K562 (cell line): ENCODE data around the gene IRF2BP1. TPM values are rescaled to one million over a fixed set of nuclear protein-coding genes. Genes with fewer than 3 reads are reported as not detected.

Source experiments
- ATAC-seq: fragments of 200-7000 bp; cut with Tn5 transposase; 3 replicates; pipeline ENCODE4 v1.9.1; 2020; ENCODE audit warnings: moderate library complexity
- BruUV-seq: library from RNA; stranded (reverse); fragments of 400-500 nt; replicated peaks from 2 replicates; lab custom pipeline; 2021; lab: Mats Ljungman, UMichigan
- CTCF ChIA-PET: fragments of 300-600 bp; formaldehyde crosslinking; extraction: SDS; loops from one replicate; lab custom pipeline; 2021; ENCODE audit warnings: low intra/inter-chr PET ratio; lab: Yijun Ruan, JAX
- POLR2A ChIA-PET: fragments of 300-600, 350-650 bp; sonication (Branson Sonifier 250); formaldehyde crosslinking; extraction: SDS; loops from one replicate; lab custom pipeline; 2021; ENCODE audit warnings: antibody characterized with exemption, inconsistent platforms; lab: Yijun Ruan, JAX
- DNase-seq, 4 experiments: peaks; one replicate each; pipeline versions ENCODE4 v3.0.0 to v3.0.0-alpha.2; 2011 to 2018; ENCODE audit warnings: low spot score in 3 of 4, mixed read lengths in 3 of 4; ENCODE audit errors: extremely low read depth in 1 of 4
- FAIRE-seq: peaks from 2 replicates; lab custom pipeline; 2011; peaks lifted over from hg19 to GRCh38; lab: Jason Lieb, UNC
- H2AFZ ChIP-seq: 2 replicates; pipeline ENCODE4 v1.6.0; 2011; ENCODE audit warnings: low read depth, low read length, control low read depth, inconsistent platforms
- H3K27ac ChIP-seq: fragments of 200-600 bp; 3 replicates; pipeline ENCODE4 v1.8.0; 2011; ENCODE audit warnings: low read depth, mild to moderate bottlenecking, control low read depth, inconsistent platforms, low read length, moderate library complexity, mixed read lengths; ENCODE audit errors: extremely low read depth
- H3K27me3 ChIP-seq, 2 experiments: fragments of 300-600 bp in 1 of 2; 2 replicates in 1 of 2; 3 replicates in 1 of 2; pipeline versions ENCODE4 v1.6.0 to v1.8.0; 2011; ENCODE audit warnings: inconsistent platforms in 2 of 2, low read length in 2 of 2, mild to moderate bottlenecking in 1 of 2, mixed read lengths in 1 of 2, moderate library complexity in 1 of 2; ENCODE audit not compliant: control insufficient read depth in 2 of 2, insufficient read depth in 2 of 2
- H3K36me3 ChIP-seq: fragments of 300-600 bp; 3 replicates; pipeline ENCODE4 v1.8.0; 2011; ENCODE audit warnings: mild to moderate bottlenecking, low read length, inconsistent platforms; ENCODE audit not compliant: control insufficient read depth, insufficient read depth
- H3K4me1 ChIP-seq, 2 experiments: fragments of 200-600 bp in 1 of 2; replicated peaks in 1 of 2; 2 replicates in 1 of 2; 3 replicates in 1 of 2; pipeline versions ENCODE4 v1.5.1 to v1.8.0; 2011; ENCODE audit warnings: inconsistent platforms in 2 of 2, low read length in 2 of 2, mild to moderate bottlenecking in 1 of 2, mixed read lengths in 1 of 2, moderate library complexity in 1 of 2; ENCODE audit not compliant: control insufficient read depth in 2 of 2, insufficient read depth in 2 of 2
- H3K4me2 ChIP-seq: 2 replicates; pipeline ENCODE4 v1.6.1; 2011; ENCODE audit warnings: low read length, control low read depth, inconsistent platforms, mixed read lengths; ENCODE audit not compliant: insufficient read depth
- H3K4me3 ChIP-seq: fragments of 200-600 bp; sonication (generic), shearing (Covaris generic); 2 replicates; pipeline ENCODE4 v1.5.1; 2016; ENCODE audit warnings: control low read depth, inconsistent platforms
- H3K79me2 ChIP-seq: fragments of 200-600 bp; 3 replicates; pipeline ENCODE4 v1.8.0; 2011; ENCODE audit warnings: low read length, inconsistent platforms; ENCODE audit not compliant: control insufficient read depth, insufficient read depth
- H3K9ac ChIP-seq, 2 experiments: 2 replicates each; pipeline versions ENCODE4 v1.6.0 to v1.6.1; 2011; ENCODE audit warnings: low read depth in 2 of 2, low read length in 2 of 2, control low read depth in 1 of 2, inconsistent platforms in 1 of 2, mild to moderate bottlenecking in 1 of 2, mixed read lengths in 1 of 2; ENCODE audit not compliant: insufficient read depth in 1 of 2
- H3K9me1 ChIP-seq: one replicate; pipeline ENCODE4 v1.6.0; 2011; ENCODE audit warnings: inconsistent platforms, mild to moderate bottlenecking, low read length, moderate library complexity; ENCODE audit not compliant: control insufficient read depth, insufficient read depth
- H3K9me3 ChIP-seq: replicated peaks from 2 replicates; pipeline ENCODE4 v1.5.1; 2011; ENCODE audit warnings: low read depth, low read length, inconsistent platforms; ENCODE audit not compliant: control insufficient read depth, insufficient read depth
- H4K20me1 ChIP-seq: replicated peaks from 2 replicates; pipeline ENCODE4 v1.6.1; 2011; ENCODE audit warnings: low read length, inconsistent platforms, mixed read lengths; ENCODE audit not compliant: control insufficient read depth, insufficient read depth
- AFF1 ChIP-seq, 2 experiments: fragments of 450-650 bp; IDR thresholded peaks; 2 replicates each; pipeline ENCODE4 v1.6.1; 2018; ENCODE audit warnings: mild to moderate bottlenecking in 2 of 2, low read depth in 1 of 2; ENCODE audit not compliant: partially characterized antibody in 2 of 2
- C11orf30 ChIP-seq: fragments of 450-650 bp; IDR thresholded peaks from 2 replicates; pipeline ENCODE4 v1.6.1; 2016; ENCODE audit warnings: low read depth, mild to moderate bottlenecking
- HBP1 ChIP-seq: fragments of 450-650 bp; formaldehyde crosslinking; IDR thresholded peaks from 2 replicates; pipeline ENCODE4 v1.4.0; 2022; ENCODE audit warnings: missing genetic modification characterization
- NR2C2 ChIP-seq, 2 experiments: fragments of 200-800 bp in 1 of 2; sonication (Bioruptor generic) in 1 of 2; sonication (generic) in 1 of 2; formaldehyde crosslinking in 1 of 2; IDR thresholded peaks; 2 replicates each; pipeline versions ENCODE4 v1.6.1 to v1.8.0; 2016 to 2022; ENCODE audit warnings: mild to moderate bottlenecking in 1 of 2, missing compliant biosample characterization in 1 of 2, missing genetic modification characterization in 1 of 2, missing genetic modification reagents in 1 of 2
- PBX2 ChIP-seq, 2 experiments: IDR thresholded peaks in 1 of 2; conservative IDR thresholded peaks in 1 of 2; 2 replicates each; pipeline ENCODE4 v1.6.1; 2016; ENCODE audit warnings: low read depth in 2 of 2, mild to moderate bottlenecking in 1 of 2, missing compliant biosample characterization in 1 of 2, missing genetic modification characterization in 1 of 2, moderate library complexity in 1 of 2
- RBM22 ChIP-seq: fragments of 200-400 bp; formaldehyde crosslinking; IDR thresholded peaks from 2 replicates; pipeline ENCODE4 v1.6.1; 2018; ENCODE audit warnings: low read length, low read depth; ENCODE audit not compliant: poor library complexity, severe bottlenecking
- RUNX1 ChIP-seq: sonication (generic); IDR thresholded peaks from 2 replicates; pipeline ENCODE4 v1.6.1; 2016; ENCODE audit warnings: antibody characterized with exemption, low read depth
- SMARCA5 ChIP-seq: fragments of 450-650 bp; IDR thresholded peaks from 2 replicates; pipeline ENCODE4 v1.6.1; 2016
- TBP ChIP-seq: optimal IDR thresholded peaks from 2 replicates; pipeline ENCODE3; 2011; ENCODE audit warnings: low read depth, low read length, improper control_type of control experiment
- TCFL5 ChIP-seq: fragments of 250-450 bp; sonication (Bioruptor Pico); conservative IDR thresholded peaks from 2 replicates; pipeline ENCODE4 v1.6.1; 2021; ENCODE audit warnings: mild to moderate bottlenecking, moderate library complexity, matching md5 sums
- ZNF184 ChIP-seq: sonication (generic); formaldehyde crosslinking; IDR thresholded peaks from 2 replicates; pipeline ENCODE4 v1.5.0; 2020; ENCODE audit warnings: missing genetic modification reagents
- WGBS: fragments of 100-300 bp; shearing (Covaris generic); methylation state at CpG from one replicate; pipeline ENCODE4 v1.1.6; 2016; ENCODE audit warnings: low coverage, mixed read lengths; ENCODE audit not compliant: insufficient coverage; ENCODE audit errors: missing lambda C conversion rate; 5-methylcytosine and 5-hydroxymethylcytosine counted together
- in situ Hi-C: fragments of 300-500 bp; cut with MboI; formaldehyde crosslinking; loops from 4 replicates; pipeline ENCODE4 v1.15.0; 2018; ENCODE audit warnings: inconsistent platforms, mixed read lengths
- intact Hi-C: fragments of 100-400 bp; cut with micrococcal nuclease; formaldehyde crosslinking; loops from 2 replicates; pipeline ENCODE4 v1.14.2; 2022
- polyA plus RNA-seq, 8 experiments: library from polyadenylated mRNA; depleted of rRNA in 4 of 8; stranded (reverse) in 5 of 8; unstranded in 3 of 8; fragments of >200 nt; fragmentation: Nextera tagmentation in 2 of 8; fragmentation: Illumina TruSeq in 1 of 8; extraction: Ambion mirVana in 2 of 8; extraction: Trizol in 1 of 8; gene quantifications; 2 replicates each; pipeline versions ENCODE4 v1.2.1 to v1.2.3, GENCODE V29; 2011 to 2014; ENCODE audit warnings: inconsistent platforms in 1 of 8, missing spikeins in 1 of 8
- total RNA-seq, 7 experiments: library from RNA; depleted of rRNA in 6 of 7; stranded (reverse); fragments of >200 nt in 6 of 7; fragmentation: Illumina TruSeq in 2 of 7; extraction: Trizol in 2 of 7; gene quantifications; 2 replicates each; pipeline versions ENCODE4 v1.2.1 to v1.2.3, GENCODE V29; 2011 to 2021; ENCODE audit warnings: low replicate concordance in 1 of 7

Gene IRF2BP1
- total and polyA plus RNA-seq, 9 of the 15 experiments (the other 6 are each of a cell fraction or from before 2014, with no cell fraction given) = 0.61 to 35.9 (median 3.5) TPM

GRCh38 chr19:45862564-45863334 lies 23.2 kb downstream of the IRF2BP1 start, which contains the start of gene SYMPK:
Gene SYMPK, minus strand, starts transcription at chr19:45863147. Its CDS starts 8,652 bp downstream, at chr19:45854495.
- TSS peak; percentile 61 for BruUV-seq
- DNase-seq = peak; percentile 96 to 99 (median 98)
- H3K4me2 ChIP-seq = peak within 1 kb of the TSS; percentile 100
- under 1% methylated on average over 60 of the region's 65 CpGs for WGBS
- in situ Hi-C loops (no loop called here), intact Hi-C loops (loop anchor here (1.0 kb wide), 2 partner anchors 21 to 40 kb away; partner anchors contain the start of gene MYPOP)
- H3K4me3 ChIP-seq = peak within 1 kb of the TSS; percentile 95
- ATAC-seq = peak; percentile 95
- no peaks in the 10 kb centered on the region for H4K20me1 ChIP-seq
- H3K79me2 ChIP-seq = peaks cover 64% of the 10 kb centered on the region
- H3K9me1 ChIP-seq = peaks cover 2% of the 10 kb centered on the region
- POLR2A ChIA-PET = interaction anchor here (0.6 to 2.5 kb wide), 14 partner anchors 9 to 988 kb away, joined by 3 to 11 read pairs (median 4); partner anchors contain the start of genes AP2S1 and MYPOP
- H2AFZ ChIP-seq = peak within 1 kb of the TSS; percentile 99
- CTCF ChIA-PET = interaction anchor here (0.5 to 5.5 kb wide), 4 partner anchors 19 to 214 kb away, joined by 5 to 102 read pairs (median 10); partner anchors contain the start of gene IRF2BP1
- FAIRE-seq = peak; percentile 98
- no peaks in the 10 kb centered on the region for H3K27me3 ChIP-seq
- H3K27ac ChIP-seq = peak within 1 kb of the TSS; percentile 86
- peak within 1 kb of the TSS; percentile 94 to 96 for H3K9ac ChIP-seq
- H3K4me1 ChIP-seq = peaks cover 23 to 45% of the 10 kb centered on the region in 2 experiments
- no peaks in the 10 kb centered on the region for H3K9me3 ChIP-seq
- peaks cover 33% of the 10 kb centered on the region for H3K36me3 ChIP-seq
- TF ChIP-seq PBX2 (CRISPR knock-in tag; IDR thresholded peaks at IDR 0.05; ENCODE audit: low read depth) (no peak), PBX2 (tag; conservative IDR thresholded peaks at IDR 0.05; ENCODE audit: low read depth) (no peak), TBP (peak; percentile 73), TCFL5 (CRISPR knock-in tag) (no peak), ZNF184 (CRISPR knock-in tag) (no peak), RUNX1 (peak; percentile 39; the same call in 1 of the 2 replicates), NR2C2 (CRISPR knock-in tag; IDR thresholded peaks at IDR 0.05) (peak; percentile 72; the same call in 1 of the 2 replicates), NR2C2 (tag; IDR thresholded peaks at IDR 0.05) (peak; percentile 90; the same call in 1 of the 2 replicates), C11orf30 (peak; percentile 68; the same call in 1 of the 2 replicates), RBM22 (no peak), SMARCA5 (peak; percentile 80), AFF1 (IDR thresholded peaks at IDR 0.05; ENCODE audit: low read depth in 1 of 2, partially characterized antibody in 2 of 2) (peak; percentile 69 to 97), HBP1 (CRISPR knock-in tag) (no peak; the same call in 1 of the 2 replicates)
